ENCODE results near the gene C2CD4C. TPM values are rescaled to one million over a fixed set of nuclear protein-coding genes. Genes with fewer than 3 reads are reported as not detected.
"Not testable (repeated sequence)": the region's sequence is repeated elsewhere in the genome, so short reads cannot be mapped to it uniquely, and the experiment has no call there.

The C2CD4C gene
- total RNA-seq, 1 donor, result not detected

DNA sequence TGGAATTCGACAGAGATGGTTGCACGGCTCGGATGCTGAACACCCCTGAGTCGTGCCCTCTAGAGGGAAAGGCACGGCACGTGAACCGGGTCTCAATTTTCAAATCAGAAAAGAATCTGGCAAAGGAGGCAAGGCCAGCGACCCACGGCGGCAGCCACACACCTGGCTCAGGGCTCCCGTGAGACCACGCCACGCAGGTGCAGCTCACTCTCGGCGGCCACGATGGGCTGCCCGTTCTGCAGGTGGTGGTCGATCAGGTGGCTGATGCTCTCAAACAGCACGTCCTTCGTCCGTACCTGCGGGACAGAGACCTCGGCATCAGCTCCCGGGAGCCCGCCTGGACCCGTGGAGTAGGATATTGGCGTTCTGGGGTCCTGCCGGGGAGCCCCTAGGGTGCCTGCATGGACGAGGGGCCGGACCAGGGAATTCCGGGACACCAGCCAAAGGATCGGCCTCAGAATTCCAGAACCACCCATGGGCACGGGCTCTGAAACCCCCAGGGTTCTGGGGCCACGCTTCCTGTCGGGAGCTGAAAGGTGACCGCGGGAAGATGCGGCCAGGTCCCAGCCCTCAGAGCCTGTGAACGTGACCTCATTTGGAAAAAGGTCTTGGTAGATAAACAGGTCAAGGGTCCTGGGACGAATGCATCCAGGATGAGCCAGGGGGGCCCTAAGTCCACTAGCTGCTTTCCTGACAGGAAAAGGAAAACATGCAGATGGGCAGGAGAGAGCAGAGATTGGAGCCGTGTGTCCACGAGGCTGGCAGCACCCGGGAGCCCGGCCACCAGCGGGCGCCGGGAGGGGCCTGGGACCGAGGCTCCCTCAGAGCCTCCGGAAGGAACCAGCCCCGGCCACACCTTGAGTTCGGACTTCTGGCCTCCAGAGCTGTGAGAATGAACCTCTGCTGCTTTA, 10.1 kb upstream of the C2CD4C start:
- no peak for DNase-seq (ENCODE audit: low read depth in 2 of 3, low spot score in 2 of 3)

DNA sequence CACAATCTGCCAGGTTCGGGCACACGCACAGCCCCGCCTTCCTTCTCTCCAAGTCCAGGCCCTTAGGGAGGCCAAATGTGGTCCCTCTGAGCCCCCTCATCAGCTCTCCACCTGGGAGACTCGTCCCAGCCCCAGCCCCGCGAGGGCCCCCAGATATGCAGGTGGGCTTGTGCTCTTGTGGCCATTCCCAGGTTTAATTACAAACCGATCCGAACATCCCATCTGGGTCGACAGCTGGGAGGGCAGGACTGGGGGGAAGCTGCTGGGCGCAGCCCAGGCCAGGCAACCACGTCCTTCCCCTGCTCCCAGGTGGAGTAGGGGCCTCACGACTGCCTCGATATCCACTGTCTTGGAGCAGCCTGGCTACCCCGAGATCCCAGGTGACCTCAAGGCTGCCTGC, 7.5 kb upstream of the C2CD4C start:
- DNase-seq (ENCODE audit: low read depth in 2 of 3, low spot score in 2 of 3), result no peak

DNA sequence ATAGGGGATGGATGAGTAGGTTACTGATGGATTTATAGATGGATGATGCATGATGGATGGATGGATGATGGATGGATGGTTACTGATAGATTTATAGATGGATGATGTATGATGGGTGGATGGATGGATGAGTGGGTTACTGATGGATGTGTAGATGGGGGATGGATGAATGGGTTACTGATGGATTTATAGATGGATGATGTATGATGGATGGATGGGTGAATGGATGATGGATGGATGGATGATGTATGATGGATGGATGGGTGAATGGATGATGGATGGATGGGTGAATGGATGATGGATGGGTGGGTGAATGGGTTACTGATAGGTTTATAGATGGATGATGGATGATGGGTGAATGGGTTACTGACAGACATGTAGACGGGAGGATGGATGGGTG, 6.3 kb upstream of the C2CD4C start:
- DNase-seq (ENCODE audit: low read depth in 2 of 3, low spot score in 2 of 3), result no peak

DNA sequence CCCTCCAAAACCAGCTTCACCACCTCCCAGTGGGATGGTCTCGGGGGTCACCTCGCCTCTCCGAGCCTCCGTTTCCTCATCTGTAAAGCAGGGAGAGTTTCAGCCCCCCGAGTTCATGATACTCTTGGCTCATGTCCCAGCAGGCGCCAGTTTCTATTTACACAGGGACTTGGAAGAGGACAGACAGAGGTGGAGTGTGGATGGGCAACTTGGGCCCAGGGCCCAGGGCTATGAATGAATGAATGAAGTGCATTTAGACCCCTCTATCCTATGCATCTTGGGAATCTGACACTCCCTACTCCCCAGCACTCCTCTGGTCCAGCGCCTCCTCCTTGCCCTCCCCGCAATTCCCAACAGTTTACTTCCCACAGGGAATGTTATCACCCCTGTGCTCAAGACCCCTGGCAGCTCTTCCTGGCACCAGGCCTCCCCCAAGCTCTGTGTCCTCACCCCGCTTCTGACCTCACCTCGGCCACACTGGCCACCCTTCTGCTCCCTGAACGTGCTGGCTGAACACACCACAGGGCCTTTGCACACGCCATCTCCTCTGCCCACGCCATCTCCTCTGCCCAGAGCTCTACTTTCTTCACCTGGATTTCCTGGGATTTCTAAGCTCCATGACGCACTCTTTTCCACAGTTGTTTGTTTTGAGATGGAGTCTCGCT, 4.9 kb upstream of the C2CD4C start:
- no peak for DNase-seq (ENCODE audit: low read depth in 2 of 3, low spot score in 2 of 3)

DNA sequence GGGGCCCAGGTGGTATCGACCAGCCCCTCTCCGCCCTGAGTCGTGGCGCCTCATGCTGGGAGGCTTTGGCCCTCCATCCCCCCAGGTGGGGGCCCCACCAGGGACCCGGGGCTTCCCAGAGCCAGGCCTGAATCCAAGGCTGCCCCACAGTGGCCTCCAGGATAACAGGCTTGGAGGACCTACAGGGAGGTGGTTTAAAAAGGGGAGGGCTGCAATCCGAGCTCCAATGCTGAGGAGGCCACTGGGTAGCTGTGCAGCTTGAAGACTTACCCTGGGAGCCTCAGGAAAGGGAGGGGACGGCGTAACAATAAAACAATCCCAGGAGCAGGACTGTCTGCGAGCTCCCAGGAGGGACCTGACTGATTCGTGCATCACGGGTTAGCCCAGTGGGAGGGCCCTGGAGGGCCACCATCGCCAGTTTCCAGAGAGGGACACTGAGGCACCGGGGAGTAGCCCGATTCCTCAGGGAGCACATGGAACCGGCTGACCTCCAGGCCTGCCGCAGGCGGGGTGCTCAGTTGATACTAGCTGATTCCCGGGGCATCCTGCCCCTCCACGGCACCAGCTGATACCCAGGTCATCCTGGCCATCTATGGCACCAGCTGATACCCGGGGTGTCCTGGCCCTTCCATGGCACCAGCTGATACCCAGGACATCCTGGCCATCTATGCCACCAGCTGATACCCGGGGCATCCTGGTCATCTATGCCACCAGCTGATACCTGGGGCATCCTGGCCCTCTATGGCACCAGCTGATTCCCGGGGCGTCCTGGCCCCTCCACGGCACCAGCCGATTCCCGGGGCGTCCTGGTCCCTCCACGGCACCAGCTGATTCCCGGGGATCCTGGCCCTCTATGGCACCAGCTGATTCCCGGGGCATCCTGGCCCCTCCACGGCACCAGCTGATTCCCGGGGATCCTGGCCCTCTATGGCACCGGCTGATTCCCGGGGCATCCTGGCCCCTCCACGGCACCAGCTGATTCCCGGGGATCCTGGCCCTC, 3.7 kb upstream of the C2CD4C start:
- DNase-seq (ENCODE audit: low read depth in 2 of 3, low spot score in 2 of 3), result no peak

DNA sequence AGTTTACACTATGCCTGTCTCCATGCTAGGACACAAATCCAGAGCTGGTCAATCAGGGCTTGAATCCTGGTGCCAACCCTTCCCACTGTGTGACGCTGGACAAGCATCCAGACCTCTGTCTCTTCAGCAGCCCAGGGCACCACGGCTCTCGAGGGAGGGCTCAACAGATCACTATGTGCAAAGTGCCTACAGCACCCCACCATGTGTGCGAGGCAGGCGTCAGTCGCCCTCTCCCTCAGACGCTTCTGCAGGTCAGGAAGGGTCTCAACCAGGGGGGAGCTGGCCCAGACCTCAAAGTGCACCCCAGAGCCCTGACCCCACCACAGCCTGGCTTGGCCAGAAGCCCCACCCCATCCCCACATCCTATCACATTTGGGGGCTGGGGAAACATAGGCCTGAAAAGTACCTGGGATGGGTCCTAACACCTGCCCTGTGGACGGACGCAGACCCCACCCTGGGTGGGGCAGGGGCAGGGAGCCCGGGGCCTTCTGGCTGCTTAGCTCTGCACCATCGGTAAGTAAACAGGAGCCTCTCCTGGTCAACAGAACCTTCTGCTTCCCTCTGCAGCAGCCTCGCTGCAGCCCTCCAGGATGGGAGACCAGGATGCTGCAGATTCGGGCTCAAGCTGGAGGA, 2.9 kb upstream of the C2CD4C start:
- no peak for DNase-seq (ENCODE audit: low read depth in 2 of 3, low spot score in 2 of 3)

DNA sequence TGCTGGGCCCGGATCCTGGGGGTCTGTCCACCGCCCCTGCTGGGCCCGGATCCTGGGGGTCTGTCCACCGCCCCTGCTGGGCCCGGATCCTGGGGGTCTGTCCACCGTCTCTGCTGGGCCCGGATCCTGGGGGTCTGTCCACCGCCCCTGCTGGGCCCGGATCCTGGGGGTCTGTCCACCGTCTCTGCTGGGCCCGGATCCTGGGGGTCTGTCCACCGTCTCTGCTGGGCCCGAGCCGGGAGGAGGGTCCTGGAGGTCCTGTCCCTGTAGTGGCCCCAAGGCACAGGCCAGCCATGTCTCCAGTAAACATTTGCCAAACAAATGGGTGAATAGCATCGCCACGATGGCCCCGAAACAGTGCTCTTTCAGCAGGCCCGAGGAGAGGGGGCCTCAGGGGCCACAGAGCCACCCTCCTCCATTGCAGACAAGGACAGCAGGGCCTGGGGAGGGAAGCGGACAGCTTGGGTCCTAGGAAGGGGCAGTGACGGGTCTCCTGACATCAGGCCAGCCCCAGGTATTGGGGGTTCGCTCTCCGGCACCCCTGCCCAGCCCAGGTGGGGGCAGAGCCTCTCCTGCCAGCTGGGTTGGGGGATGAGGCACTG, 2.3 kb upstream of the C2CD4C start:
- not testable (repeated sequence) for DNase-seq (ENCODE audit: low read depth in 2 of 3, low spot score in 2 of 3)

DNA sequence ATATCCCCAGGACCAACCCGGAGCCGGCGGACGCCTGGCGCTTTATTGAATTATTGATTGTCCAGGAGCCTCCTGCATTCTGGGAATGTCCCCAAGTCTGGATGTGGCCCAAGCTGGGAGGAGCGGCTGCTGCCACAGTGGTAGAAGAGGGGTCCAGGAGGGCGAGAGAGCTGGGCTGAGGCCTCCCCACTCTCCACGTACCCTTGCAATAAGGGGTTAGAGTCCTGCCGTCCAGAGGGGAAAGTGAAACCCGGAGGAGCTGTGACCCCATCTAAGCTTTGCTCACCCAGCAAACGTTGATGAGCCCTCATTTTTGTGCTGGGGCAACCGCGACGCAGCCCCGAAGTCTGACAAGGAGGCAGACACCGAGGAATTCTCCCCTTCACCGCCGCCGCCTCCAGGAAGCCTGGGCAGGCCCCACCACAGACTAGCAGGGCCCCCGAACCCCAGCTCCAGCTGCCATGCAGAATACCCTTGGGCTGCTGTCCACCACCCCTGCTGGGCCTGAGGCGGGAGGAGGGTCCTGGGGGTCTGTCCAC, 1.4 kb upstream of the C2CD4C start:
- DNase-seq (ENCODE audit: low read depth in 2 of 3, low spot score in 2 of 3), result no peak

DNA sequence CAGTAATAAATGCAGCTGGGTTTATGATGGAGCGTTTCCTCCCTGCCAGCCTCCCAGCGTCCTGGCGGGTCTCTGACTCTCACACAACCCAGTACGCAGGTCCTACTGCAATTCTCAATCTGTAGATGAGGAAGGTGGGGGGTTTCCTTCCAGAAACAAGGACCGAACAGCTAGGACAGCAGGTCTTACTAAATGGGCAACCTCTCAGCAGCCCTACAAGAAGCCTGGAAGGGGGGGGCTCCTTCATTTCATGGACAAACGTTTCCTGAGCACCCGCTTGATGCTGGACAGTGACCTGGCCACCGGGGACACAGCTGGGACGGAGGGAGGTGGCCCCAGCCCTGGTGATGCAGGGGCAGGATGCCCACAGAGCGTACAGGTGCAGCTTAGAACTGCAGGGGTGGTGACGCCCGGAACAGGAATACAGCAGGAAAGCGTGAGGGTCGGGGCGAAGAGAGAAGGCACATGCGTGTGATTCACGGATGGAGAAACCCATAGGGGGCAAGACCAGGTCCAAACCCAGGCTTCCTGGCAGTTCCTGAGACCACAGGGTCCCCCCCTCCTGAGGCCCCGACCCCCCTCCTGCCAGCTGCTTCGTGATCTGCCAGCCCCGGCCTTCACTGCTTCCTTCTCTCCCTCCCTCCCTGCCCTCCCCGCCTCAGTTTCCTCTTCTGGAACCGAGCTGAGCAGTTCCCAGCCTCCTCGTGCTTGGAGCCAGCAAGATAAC, 732 bp upstream of the C2CD4C start:
- DNase-seq (ENCODE audit: low read depth in 2 of 3, low spot score in 2 of 3), result peak in 2 of 3 donors; percentile 27 to 35

DNA sequence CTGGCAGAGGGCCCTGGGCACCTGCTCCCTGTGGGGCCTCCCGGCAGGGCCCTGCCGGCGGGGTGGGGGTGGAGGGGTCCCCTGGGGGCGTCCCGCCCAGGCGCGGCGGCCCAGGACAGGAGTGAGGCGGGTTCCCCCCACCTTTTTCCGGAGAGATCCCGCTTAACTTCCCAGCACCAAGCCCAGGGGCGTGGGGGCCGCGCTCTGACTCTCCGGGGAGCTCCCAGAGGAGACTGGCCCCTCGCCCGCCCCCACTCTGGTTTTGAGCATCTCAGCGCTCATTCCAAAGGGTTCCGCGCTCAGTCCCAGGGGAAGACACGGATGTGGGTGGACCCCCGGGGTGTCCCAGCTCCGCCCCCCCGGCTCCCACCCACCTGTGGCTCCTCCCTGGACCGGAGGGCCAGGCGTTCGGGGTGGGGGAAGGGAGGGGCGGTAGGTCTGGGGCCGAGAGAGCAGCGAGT, 476 bp downstream of the C2CD4C start:
- no peak for DNase-seq (ENCODE audit: low read depth in 2 of 3, low spot score in 2 of 3)

DNA sequence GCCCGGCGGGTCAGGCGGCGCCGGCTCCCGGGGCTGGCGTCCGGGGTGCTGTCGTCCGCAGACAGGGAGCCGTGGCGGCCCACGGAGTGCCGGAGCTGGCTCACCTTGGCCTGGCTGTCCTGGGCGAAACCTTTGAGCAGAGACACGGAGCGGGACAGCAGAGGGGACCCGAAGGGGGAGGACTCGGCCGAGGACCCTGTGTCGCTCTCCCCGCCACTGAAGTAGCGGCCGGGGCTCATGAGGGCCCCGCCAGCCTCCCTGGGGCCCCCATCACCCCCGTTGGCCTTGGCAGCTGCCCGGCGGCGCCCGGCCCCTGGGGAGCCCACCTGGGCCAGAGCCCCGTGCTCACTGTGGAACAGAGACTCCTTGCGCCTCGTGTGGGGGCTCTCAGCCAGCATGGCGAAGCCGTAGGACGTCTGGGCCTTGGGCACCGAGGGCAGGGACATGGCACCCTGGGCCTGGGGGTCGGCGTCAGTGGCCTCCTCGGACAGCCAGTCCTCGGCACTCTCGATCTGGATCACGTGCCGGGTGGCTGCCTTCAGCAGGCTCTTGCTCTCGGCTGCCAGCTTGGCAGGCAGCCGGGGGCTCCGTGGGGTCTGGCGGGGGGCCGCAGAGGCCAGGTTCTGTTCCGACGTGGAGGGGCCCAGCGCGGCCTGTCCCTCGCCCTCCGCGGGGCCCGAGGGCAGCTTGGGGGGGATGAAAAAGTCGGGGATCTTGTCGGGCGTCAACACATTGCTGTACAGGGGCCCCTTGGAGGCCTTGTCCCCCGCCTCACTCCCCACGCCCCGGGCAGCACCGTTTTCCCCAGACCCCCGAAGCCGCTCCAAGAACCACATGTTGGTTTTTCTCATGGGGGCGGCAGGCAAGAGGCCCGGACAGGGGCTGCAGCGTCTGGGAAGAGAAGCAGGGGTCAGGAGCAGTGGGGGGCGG, 1.2 kb downstream of the C2CD4C start:
- DNase-seq (ENCODE audit: low read depth in 2 of 3, low spot score in 2 of 3), result no peak

DNA sequence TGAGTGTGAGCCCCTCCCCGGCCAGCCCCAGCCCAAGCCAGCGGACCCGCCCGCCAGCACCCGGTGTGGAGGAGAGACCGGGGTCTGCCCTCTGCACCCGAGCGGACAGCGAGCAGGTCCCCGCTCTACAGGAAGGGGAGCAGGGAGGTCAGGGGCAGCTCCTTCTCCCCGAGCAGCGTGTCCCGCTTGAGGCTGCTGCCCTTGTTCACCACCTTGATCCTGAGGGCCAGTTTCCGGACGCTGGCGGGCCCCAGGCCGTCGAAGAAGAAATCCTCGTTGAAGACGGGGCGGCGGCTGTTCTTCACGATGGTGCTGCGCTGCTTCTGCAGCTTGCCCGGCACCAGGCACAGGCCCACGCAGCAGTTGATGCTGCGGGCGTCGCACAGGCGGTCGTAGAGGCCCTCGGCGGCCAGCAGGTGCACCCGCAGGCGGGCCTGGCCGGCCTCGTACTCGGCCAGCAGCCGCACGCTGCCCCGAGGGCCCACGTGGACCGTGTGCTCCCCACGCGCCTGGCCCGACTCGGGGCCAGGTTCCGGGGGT, 1.9 kb downstream of the C2CD4C start:
- no peak for DNase-seq (ENCODE audit: low read depth in 2 of 3, low spot score in 2 of 3)

DNA sequence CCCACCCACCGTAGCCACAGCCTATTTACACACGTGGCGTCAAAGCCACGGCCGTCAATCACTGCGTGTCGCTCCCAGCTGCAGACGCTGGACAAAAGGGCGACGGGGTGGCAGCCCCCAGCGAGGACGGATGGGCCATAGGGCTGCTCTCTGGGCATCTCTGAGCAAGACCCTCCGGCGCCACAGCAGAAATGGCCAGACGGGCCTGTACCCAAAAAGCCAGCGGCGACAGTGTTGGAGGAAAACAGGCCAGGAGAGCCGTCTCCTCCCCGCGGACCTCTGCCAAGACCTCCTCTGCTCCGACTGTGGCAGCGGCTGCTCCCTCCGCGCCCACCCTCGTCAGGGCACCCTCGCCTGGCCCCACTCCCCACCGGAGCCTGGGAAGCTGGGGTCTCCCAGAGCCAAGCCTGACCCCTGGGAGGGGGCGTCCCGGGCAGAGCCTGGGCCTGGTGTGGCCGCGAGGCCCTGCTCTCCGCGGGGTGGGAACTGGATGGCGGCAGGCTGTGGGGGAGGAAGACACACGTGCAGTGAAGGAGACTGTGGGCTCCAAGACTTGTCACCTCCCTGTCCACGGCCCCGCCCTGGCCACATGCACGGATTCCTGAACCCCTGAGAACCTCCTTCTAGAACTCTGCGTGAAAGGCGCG, 2.7 kb downstream of the C2CD4C start:
- no peak for DNase-seq (ENCODE audit: low read depth in 2 of 3, low spot score in 2 of 3)

DNA sequence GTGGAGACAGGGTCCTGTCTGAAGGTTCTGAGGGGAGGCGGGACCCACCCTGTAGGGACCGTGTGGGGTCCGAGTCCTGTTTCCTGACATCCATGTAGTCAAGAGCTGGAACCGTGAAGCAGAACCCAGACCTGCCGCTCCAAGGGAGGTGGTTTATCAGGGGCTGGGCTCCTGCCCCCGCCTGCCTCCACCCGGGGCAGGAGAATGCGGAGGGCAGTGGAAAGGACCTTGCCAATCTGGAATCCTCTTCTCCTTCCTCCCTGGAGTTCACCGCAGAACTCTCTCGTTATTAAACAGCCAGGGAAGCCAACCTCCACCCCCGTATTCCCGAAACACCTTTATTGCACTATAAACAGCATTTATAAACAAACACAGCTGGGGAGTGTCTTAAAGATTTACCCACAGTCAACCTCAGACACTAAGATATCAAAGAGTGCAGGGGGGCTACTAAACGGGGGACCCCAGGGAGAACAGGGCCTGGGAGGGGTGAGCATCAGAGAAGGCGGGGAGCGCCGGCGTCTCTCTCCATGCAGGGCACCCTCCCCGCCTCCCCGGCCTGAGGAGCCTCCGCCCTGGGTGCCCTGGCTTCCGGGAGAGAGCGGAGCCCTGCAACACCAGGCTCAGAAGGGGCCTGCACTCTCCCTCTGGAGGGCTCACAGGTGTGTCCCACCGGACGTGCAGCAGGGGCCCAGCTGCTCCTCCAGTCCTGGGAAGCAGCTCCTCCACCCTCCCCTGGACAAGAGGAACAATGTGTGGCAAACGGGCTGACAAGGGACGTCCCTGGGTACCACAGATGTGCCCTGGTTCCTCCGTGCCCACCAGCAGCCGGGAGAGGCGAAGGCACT, 3.6 kb downstream of the C2CD4C start:
- no peak for DNase-seq (ENCODE audit: low read depth in 2 of 3, low spot score in 2 of 3)

DNA sequence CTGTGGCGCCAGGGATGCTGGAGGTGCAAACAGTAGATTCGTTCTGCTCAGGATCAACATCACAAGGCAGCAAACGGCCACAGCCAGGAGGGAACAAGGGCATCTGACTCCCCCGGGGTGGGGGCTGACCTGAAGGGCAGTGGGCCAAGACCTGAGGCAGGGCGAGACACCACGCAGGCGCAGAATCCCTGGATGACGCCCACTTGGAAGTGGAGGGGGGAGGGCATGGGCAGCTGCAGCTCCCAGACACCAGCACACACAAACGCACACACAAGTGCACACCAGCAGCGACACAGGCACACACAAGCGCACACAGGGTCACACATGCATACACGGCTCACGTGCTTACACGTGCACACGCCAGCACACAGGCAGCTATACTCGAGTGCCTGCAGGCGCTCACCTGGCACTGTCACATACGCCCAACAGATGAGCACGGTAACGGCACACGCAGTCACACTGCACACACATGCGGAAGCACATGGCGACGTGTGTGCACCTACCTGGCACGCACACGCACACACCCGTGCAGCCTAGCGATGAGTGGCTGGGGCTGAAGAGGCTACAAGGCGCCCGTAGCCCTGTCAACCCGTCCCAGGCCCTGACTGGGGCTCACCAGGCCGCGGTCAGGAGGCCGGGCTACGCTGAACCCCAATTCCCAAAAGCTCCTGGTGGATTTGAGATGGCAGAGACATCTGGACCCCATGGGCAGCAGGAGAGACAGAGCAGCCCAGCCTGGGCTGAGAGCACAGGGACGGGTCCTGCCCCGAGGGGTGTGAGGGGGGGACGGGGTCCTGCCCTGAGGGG, 5.5 kb downstream of the C2CD4C start:
- DNase-seq (ENCODE audit: low read depth in 2 of 3, low spot score in 2 of 3), result no peak
